CD4-positive, alpha-beta T cell treated with Interferon alpha-2 for 1 hour (primary cell): Measurements from ENCODE around the gene VMAC.
A peak's percentile ranks its signal among the peaks of the same experiment; 100 is the strongest.
"Not testable (repeated sequence)": the region's sequence is repeated elsewhere in the genome, so short reads cannot be mapped to it uniquely, and the experiment has no call there.

ENCODE experiments used
- DNase-seq, 2 donors: peaks; one replicate each; pipeline ENCODE4 v3.0.0-alpha.2; 2020 to 2022

The VMAC gene

GRCh38 chr19:5884065-5884811 lies 20.4 kb upstream of the VMAC start:
- DNase-seq = not testable (repeated sequence)

GRCh38 chr19:5889288-5889971 lies 15.2 kb upstream of the VMAC start:
- no peak for DNase-seq

- DNase-seq = no peak
These were observed 14.6 kb upstream of the VMAC start for GRCh38 chr19:5890099-5890498.

- DNase-seq = no peak
These were observed 13.1 kb upstream of the VMAC start for GRCh38 chr19:5891572-5891937.

- peak in 1 of 2 donors; percentile 6 for DNase-seq
These were observed 12.5 kb upstream of the VMAC start for GRCh38 chr19:5891938-5892771.

GRCh38 chr19:5892772-5893275 lies 11.8 kb upstream of the VMAC start:
- DNase-seq = no peak

- DNase-seq = no peak
These were observed 11.3 kb upstream of the VMAC start for GRCh38 chr19:5893296-5893903.

- no peak for DNase-seq
These were observed 10.6 kb upstream of the VMAC start for GRCh38 chr19:5893907-5894703.

GRCh38 chr19:5894704-5895349 lies 9.8 kb upstream of the VMAC start:
- no peak for DNase-seq

GRCh38 chr19:5895409-5895808 lies 9.3 kb upstream of the VMAC start:
- no peak for DNase-seq

GRCh38 chr19:5895890-5896289 lies 8.8 kb upstream of the VMAC start:
- no peak for DNase-seq

GRCh38 chr19:5896365-5897076 lies 8.2 kb upstream of the VMAC start:
- no peak for DNase-seq

- no peak for DNase-seq
These were observed 7.3 kb upstream of the VMAC start for GRCh38 chr19:5897189-5897969.

GRCh38 chr19:5899728-5900526 lies 4.7 kb upstream of the VMAC start:
- DNase-seq = no peak

GRCh38 chr19:5900976-5901375 lies 3.7 kb upstream of the VMAC start:
- DNase-seq = no peak

GRCh38 chr19:5903056-5903623 lies 1.5 kb upstream of the VMAC start:
- peak in 1 of 2 donors; percentile 10 for DNase-seq

GRCh38 chr19:5903624-5904351 lies 884 bp upstream of the VMAC start, which contains the start of gene NDUFA11:
NDUFA11 (minus strand) TSS chr19:5903790; CDS start chr19:5903708, 82 bp downstream.
- peak; percentile 95 to 97 for DNase-seq
